Fibroblast of lung (primary cell): ENCODE measurements around the gene SIGMAR1. TPM values are rescaled to one million over a fixed set of nuclear protein-coding genes. Genes with fewer than 3 reads are reported as not detected.
A peak's percentile ranks its signal among the peaks of the same experiment; 100 is the strongest.

Experiments
- DNase-seq, 2 donors: peaks; one replicate each; pipeline versions ENCODE4 v3.0.0 to v3.0.0-alpha.2; 2010; ENCODE audit warnings: low read depth in 2 of 2
- H2AFZ ChIP-seq: 2 replicates; pipeline ENCODE4 v1.5.1; 2012; ENCODE audit warnings: low read length, control low read depth, inconsistent platforms
- H3K27ac ChIP-seq: 2 replicates; pipeline ENCODE4 v1.5.1; 2011; ENCODE audit warnings: low read length, control low read depth; ENCODE audit not compliant: insufficient read depth
- H3K27me3 ChIP-seq: 2 replicates; pipeline ENCODE4 v1.5.1; 2011; ENCODE audit warnings: mild to moderate bottlenecking, low read length; ENCODE audit not compliant: control insufficient read depth, insufficient read depth
- H3K36me3 ChIP-seq: 2 replicates; pipeline ENCODE4 v1.5.1; 2011; ENCODE audit warnings: low read length; ENCODE audit not compliant: control insufficient read depth, insufficient read depth
- H3K4me1 ChIP-seq: 2 replicates; pipeline ENCODE4 v1.5.1; 2011; ENCODE audit warnings: low read length; ENCODE audit not compliant: control insufficient read depth, insufficient read depth; ENCODE audit errors: extremely low read depth
- H3K4me2 ChIP-seq: 2 replicates; pipeline ENCODE4 v1.5.1; 2011; ENCODE audit warnings: low read length, control low read depth; ENCODE audit not compliant: insufficient read depth; ENCODE audit errors: extremely low read depth
- H3K4me3 ChIP-seq, 4 experiments: fragments of 200-600 bp in 1 of 4; sonication (generic) in 1 of 4; replicated peaks in 1 of 4; 2 replicates each; pipeline ENCODE4 v1.5.1; 2011 to 2016; ENCODE audit warnings: low read length in 4 of 4, low read depth in 3 of 4, mild to moderate bottlenecking in 3 of 4, control low read depth in 2 of 4, inconsistent platforms in 1 of 4, mixed read lengths in 1 of 4; ENCODE audit not compliant: insufficient read depth in 1 of 4; ENCODE audit errors: control extremely low read depth in 1 of 4
- H3K79me2 ChIP-seq: 2 replicates; pipeline ENCODE4 v1.5.1; 2012; ENCODE audit warnings: mild to moderate bottlenecking, low read length, inconsistent platforms; ENCODE audit not compliant: control insufficient read depth, insufficient read depth
- H3K9ac ChIP-seq: 2 replicates; pipeline ENCODE4 v1.5.1; 2011; ENCODE audit warnings: mild to moderate bottlenecking, low read length, control low read depth; ENCODE audit not compliant: insufficient read depth
- H3K9me3 ChIP-seq: 2 replicates; pipeline ENCODE4 v1.5.1; 2012; ENCODE audit warnings: low read depth, low read length; ENCODE audit not compliant: control insufficient read depth, insufficient read depth
- H4K20me1 ChIP-seq: 2 replicates; pipeline ENCODE4 v1.5.1; 2011; ENCODE audit warnings: low read length; ENCODE audit not compliant: control insufficient read depth, insufficient read depth; ENCODE audit errors: extremely low read depth
- EZH2 ChIP-seq: IDR thresholded peaks from 2 replicates; pipeline ENCODE4 v1.5.1; 2012; ENCODE audit warnings: low read length, control low read depth, mild to moderate bottlenecking; ENCODE audit errors: missing control alignments
- polyA plus RNA-seq, 2 donors: library from polyadenylated mRNA; depleted of rRNA in 1 of 2; stranded (reverse) in 1 of 2; unstranded in 1 of 2; fragments of >200 nt; gene quantifications; 2 replicates each; pipeline ENCODE4 v1.2.1, GENCODE V29; 2011 to 2012; ENCODE audit warnings: missing spikeins in 1 of 2
- total RNA-seq: library from RNA; depleted of rRNA; stranded (reverse); fragments of >200 nt; gene quantifications from 2 replicates; pipeline ENCODE4 v1.2.1, GENCODE V29; 2014
- TF ChIP-seq, protein P1 (sequence below), 2 donors: IDR thresholded peaks in 1 of 2; conservative IDR thresholded peaks in 1 of 2; 1 replicate in 1 of 2; 2 replicates in 1 of 2; pipeline ENCODE4 v1.5.1; 2011 to 2012; ENCODE audit warnings: low read length in 2 of 2, control low read depth in 1 of 2, inconsistent platforms in 1 of 2, low read depth in 1 of 2, mild to moderate bottlenecking in 1 of 2

The SIGMAR1 gene
- total and polyA plus RNA-seq, 2 donors (not counting 1 experiment from before 2014, with no cell fraction given) = 52.5 to 61.2 TPM

DNA sequence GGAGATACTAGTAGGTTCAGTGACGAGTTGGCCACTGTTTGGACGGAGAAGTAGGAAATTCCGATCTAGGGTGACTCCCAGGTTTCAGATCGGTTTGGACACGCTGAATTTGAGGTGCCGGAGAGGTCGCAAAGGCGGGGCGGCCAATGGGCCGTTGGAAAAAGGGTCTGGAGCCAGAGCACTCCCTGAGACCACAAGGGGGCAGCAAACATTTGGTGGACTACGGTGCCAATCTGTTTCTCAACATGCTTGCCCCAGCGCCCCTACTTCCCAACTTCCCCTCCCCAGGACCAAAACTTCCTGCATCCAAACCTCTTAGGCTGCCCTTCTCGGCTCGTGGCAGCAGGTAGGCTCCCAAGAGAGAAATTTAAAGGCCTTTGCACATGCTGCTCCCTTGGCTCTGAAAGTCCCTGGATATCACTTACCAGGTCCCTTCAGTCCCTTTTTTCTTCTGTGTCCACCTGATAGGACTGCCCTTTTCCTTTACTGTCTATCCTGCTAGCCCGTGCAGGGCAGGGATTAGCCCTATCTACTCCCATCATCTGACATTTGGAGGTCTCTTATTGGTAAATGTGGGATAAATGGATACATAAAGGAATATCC, 24.7 kb downstream of the SIGMAR1 start:
- Histone ChIP-seq H3K4me2 (peak overlapping the region; percentile 79), H3K4me3 (peak overlapping the region; percentile 21 to 93 (median 76)), H4K20me1 (no peaks in the 10 kb centered on the region), H3K36me3 (peaks cover 18% of the 10 kb centered on the region), H3K9ac (no peak overlapping the region), H3K9me3 (no peaks in the 10 kb centered on the region), H3K4me1 (peaks cover 7% of the 10 kb centered on the region), H2AFZ (peak overlapping the region; percentile 70), H3K27ac (peak overlapping the region; percentile 17), H3K27me3 (no peaks in the 10 kb centered on the region), H3K79me2 (no peaks in the 10 kb centered on the region)
- DNase-seq = peak; percentile 54 to 72
- TF ChIP-seq EZH2 = no peak
- TF ChIP-seq, protein P1, sequence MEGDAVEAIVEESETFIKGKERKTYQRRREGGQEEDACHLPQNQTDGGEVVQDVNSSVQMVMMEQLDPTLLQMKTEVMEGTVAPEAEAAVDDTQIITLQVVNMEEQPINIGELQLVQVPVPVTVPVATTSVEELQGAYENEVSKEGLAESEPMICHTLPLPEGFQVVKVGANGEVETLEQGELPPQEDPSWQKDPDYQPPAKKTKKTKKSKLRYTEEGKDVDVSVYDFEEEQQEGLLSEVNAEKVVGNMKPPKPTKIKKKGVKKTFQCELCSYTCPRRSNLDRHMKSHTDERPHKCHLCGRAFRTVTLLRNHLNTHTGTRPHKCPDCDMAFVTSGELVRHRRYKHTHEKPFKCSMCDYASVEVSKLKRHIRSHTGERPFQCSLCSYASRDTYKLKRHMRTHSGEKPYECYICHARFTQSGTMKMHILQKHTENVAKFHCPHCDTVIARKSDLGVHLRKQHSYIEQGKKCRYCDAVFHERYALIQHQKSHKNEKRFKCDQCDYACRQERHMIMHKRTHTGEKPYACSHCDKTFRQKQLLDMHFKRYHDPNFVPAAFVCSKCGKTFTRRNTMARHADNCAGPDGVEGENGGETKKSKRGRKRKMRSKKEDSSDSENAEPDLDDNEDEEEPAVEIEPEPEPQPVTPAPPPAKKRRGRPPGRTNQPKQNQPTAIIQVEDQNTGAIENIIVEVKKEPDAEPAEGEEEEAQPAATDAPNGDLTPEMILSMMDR (conservative IDR thresholded peaks at IDR 0.05 in 1 of 2, IDR thresholded peaks at IDR 0.05 in 1 of 2; ENCODE audit: low read depth in 1 of 2, low read length in 2 of 2) = peak; percentile 73 to 90

- Histone ChIP-seq H4K20me1 (no peaks in the 10 kb centered on the region), H3K27me3 (no peaks in the 10 kb centered on the region), H3K4me3 (peak within 1 kb of the TSS; percentile 85 to 93 (median 86)), H2AFZ (peak within 1 kb of the TSS; percentile 91), H3K79me2 (no peaks in the 10 kb centered on the region), H3K9me3 (no peaks in the 10 kb centered on the region), H3K4me1 (peaks cover 7% of the 10 kb centered on the region), H3K9ac (peak within 1 kb of the TSS; percentile 86), H3K4me2 (peak within 1 kb of the TSS; percentile 87), H3K27ac (peak within 1 kb of the TSS; percentile 84), H3K36me3 (peaks cover 14% of the 10 kb centered on the region)
- TF ChIP-seq, protein P1 (conservative IDR thresholded peaks at IDR 0.05 in 1 of 2, IDR thresholded peaks at IDR 0.05 in 1 of 2; ENCODE audit: low read depth in 1 of 2, low read length in 2 of 2) = no peak
- TF ChIP-seq EZH2 = no peak
- DNase-seq = peak; percentile 77 to 79
Measured at GRCh38 chr9:34611811-34612787, 25.5 kb downstream of the SIGMAR1 start, which contains the start of gene RPP25L. Gene RPP25L, minus strand, starts transcription at chr9:34612097. Its CDS starts 801 bp downstream, at chr9:34611296.

DNA sequence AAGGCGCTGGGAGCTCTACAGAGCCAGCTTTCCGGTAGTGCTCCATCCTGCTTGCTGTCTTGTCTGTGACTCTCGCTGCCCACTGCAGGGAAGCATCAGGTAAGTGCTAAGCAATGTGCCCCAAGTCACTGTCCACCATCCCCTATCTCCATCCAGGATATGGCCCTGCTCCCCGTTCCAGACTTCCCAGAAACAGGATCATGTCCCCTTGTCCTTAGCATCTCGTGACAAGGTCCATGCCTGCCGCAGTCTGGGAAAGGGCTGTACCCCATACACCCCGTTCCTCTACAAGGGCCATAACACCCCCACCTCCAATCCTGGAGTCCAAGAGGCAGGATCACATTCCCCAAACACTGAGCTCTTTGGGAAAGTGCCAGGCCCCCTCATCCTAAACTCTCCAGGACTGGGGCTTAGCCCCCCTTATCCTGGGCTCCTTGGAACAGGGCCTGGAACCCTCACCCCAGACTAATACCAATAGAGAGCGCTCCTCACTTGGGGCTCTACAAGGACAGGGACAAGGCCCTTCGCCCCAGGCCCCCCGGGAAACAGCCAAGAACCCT, 26.3 kb downstream of the SIGMAR1 start:
- Histone ChIP-seq H4K20me1 (no peaks in the 10 kb centered on the region), H2AFZ (peak overlapping the region; percentile 68), H3K9ac (peak overlapping the region; percentile 86), H3K36me3 (peaks cover 11% of the 10 kb centered on the region), H3K79me2 (no peaks in the 10 kb centered on the region), H3K4me1 (peaks cover 7% of the 10 kb centered on the region), H3K27me3 (no peaks in the 10 kb centered on the region), H3K9me3 (no peaks in the 10 kb centered on the region), H3K4me3 (peak overlapping the region; percentile 85 to 93 (median 86)), H3K27ac (peak overlapping the region; percentile 84), H3K4me2 (peak overlapping the region; percentile 87)
- DNase-seq = peak in 1 of 2 donors; percentile 22
- TF ChIP-seq EZH2 = no peak
- TF ChIP-seq, protein P1 (conservative IDR thresholded peaks at IDR 0.05 in 1 of 2, IDR thresholded peaks at IDR 0.05 in 1 of 2; ENCODE audit: low read depth in 1 of 2, low read length in 2 of 2) = no peak
